Brain microvascular endothelial cell (primary cell): ENCODE data around the gene RAB35.

Experiments used
- DNase-seq: peaks from one replicate; pipeline ENCODE4 v3.0.0-alpha.2; 2020
- H3K27ac ChIP-seq: fragments of 250-450 bp; sonication (Bioruptor Pico); 2 replicates; pipeline ENCODE4 v1.5.1; 2020; ENCODE audit warnings: mild to moderate bottlenecking, moderate library complexity
- H3K27me3 ChIP-seq: fragments of 250-450 bp; sonication (Bioruptor Pico); replicated peaks from 2 replicates; pipeline ENCODE4 v1.5.1; 2020; ENCODE audit warnings: mild to moderate bottlenecking
- H3K36me3 ChIP-seq: fragments of 250-450 bp; sonication (Bioruptor Pico); replicated peaks from 2 replicates; pipeline ENCODE4 v1.5.1; 2020; ENCODE audit warnings: mild to moderate bottlenecking
- H3K4me3 ChIP-seq: 2 replicates; pipeline ENCODE4 v1.5.1; 2011; ENCODE audit warnings: low read depth, mild to moderate bottlenecking, control low read depth, low read length, moderate library complexity
- CTCF ChIP-seq: IDR thresholded peaks from 2 replicates; pipeline ENCODE4 v1.5.1; 2011; ENCODE audit warnings: low read depth, mild to moderate bottlenecking, moderate library complexity, low read length, control low read depth, inconsistent platforms; ENCODE audit errors: missing control alignments
- in situ Hi-C: cut with HindIII; loops from 2 replicates; pipeline ENCODE4 v1.10.0; 2017; ENCODE audit warnings: low sequenced_read_pairs, low pct_ligation_motif_present

The RAB35 gene

GRCh38 chr12:120132054-120132836 lies 15.7 kb upstream of the RAB35 start:
- Histone ChIP-seq H3K27ac (no peak overlapping the region), H3K27me3 (no peaks in the 10 kb centered on the region), H3K4me3 (no peak overlapping the region), H3K36me3 (peaks cover 97% of the 10 kb centered on the region)
- in situ Hi-C loops: no loop called here
- no peak for TF ChIP-seq CTCF
- no peak for DNase-seq

GRCh38 chr12:120131116-120131515 lies 14.6 kb upstream of the RAB35 start:
- no peak for TF ChIP-seq CTCF
- Histone ChIP-seq H3K4me3 (no peak overlapping the region), H3K36me3 (peaks cover 97% of the 10 kb centered on the region), H3K27ac (no peak overlapping the region), H3K27me3 (no peaks in the 10 kb centered on the region)
- in situ Hi-C loops: no loop called here
- no peak for DNase-seq

GRCh38 chr12:120130011-120130410 lies 13.5 kb upstream of the RAB35 start:
- Histone ChIP-seq H3K27ac (no peak overlapping the region), H3K27me3 (no peaks in the 10 kb centered on the region), H3K36me3 (peaks cover 92% of the 10 kb centered on the region), H3K4me3 (no peak overlapping the region)
- no peak for DNase-seq
- TF ChIP-seq CTCF: no peak
- in situ Hi-C loops: no loop called here

GRCh38 chr12:120126635-120127005 lies 10.1 kb upstream of the RAB35 start:
- no peak for DNase-seq
- in situ Hi-C loops: no loop called here
- no peak overlapping the region for H3K27ac ChIP-seq
- no peak for TF ChIP-seq CTCF
- H3K27me3 ChIP-seq: no peaks in the 10 kb centered on the region
- H3K4me3 ChIP-seq: no peak overlapping the region
- H3K36me3 ChIP-seq: peaks cover 58% of the 10 kb centered on the region

- no peak for TF ChIP-seq CTCF
- Histone ChIP-seq H3K27ac (no peak overlapping the region), H3K4me3 (no peak overlapping the region), H3K36me3 (peaks cover 52% of the 10 kb centered on the region), H3K27me3 (no peaks in the 10 kb centered on the region)
- in situ Hi-C loops: no loop called here
- no peak for DNase-seq
Measured at GRCh38 chr12:120125792-120126634, 9.5 kb upstream of the RAB35 start.
